PC-3 (cell line): ENCODE measurements around the gene NDUFV3.

ENCODE experiments used
- CTCF ChIP-seq: fragments of 300-600 bp; sonication (generic); conservative IDR thresholded peaks from 2 replicates; pipeline ENCODE4 v1.5.1; 2017; ENCODE audit warnings: antibody characterized with exemption, low read depth, mild to moderate bottlenecking, low read length
- EZH2phosphoT487 ChIP-seq: fragments of 300-600 bp; sonication (generic); IDR thresholded peaks from 2 replicates; pipeline ENCODE4 v1.6.1; 2018; ENCODE audit warnings: mild to moderate bottlenecking, antibody characterized with exemption, low read length, borderline replicate concordance

- TF ChIP-seq CTCF, result no peak
- TF ChIP-seq EZH2phosphoT487, result no peak
Measured at GRCh38 chr21:42847051-42847707, 45.9 kb upstream of the NDUFV3 start.
